ENCODE data around the gene CNTNAP4.

DNA sequence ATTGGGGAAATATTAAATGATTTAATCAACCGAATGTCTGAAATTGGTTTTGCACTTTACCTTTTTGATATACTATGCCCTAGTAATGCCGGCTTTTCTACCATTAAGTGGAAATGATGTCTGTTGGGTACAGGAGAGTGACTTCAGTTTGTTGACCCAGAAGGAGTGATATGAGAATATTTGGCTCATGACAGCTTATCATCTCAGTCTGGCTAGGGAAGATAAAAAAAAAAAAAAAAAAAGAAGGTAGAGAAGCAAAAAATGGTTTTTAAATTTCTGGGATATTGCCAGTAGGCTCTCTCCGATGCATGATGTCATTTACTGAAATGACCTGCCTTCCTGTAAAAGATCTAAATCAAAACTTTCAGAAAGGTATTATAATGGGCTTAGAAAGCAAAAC, 69.0 kb downstream of the CNTNAP4 start:
- no peak for TF ChIP-seq EZH2 (IDR thresholded peaks at IDR 0.05; ENCODE audit: low read length)
- TF ChIP-seq, protein P1, sequence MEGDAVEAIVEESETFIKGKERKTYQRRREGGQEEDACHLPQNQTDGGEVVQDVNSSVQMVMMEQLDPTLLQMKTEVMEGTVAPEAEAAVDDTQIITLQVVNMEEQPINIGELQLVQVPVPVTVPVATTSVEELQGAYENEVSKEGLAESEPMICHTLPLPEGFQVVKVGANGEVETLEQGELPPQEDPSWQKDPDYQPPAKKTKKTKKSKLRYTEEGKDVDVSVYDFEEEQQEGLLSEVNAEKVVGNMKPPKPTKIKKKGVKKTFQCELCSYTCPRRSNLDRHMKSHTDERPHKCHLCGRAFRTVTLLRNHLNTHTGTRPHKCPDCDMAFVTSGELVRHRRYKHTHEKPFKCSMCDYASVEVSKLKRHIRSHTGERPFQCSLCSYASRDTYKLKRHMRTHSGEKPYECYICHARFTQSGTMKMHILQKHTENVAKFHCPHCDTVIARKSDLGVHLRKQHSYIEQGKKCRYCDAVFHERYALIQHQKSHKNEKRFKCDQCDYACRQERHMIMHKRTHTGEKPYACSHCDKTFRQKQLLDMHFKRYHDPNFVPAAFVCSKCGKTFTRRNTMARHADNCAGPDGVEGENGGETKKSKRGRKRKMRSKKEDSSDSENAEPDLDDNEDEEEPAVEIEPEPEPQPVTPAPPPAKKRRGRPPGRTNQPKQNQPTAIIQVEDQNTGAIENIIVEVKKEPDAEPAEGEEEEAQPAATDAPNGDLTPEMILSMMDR (optimal IDR thresholded peaks at IDR 0.05 in 1 of 3, IDR thresholded peaks at IDR 0.05 in 1 of 3, conservative IDR thresholded peaks at IDR 0.05 in 1 of 3; ENCODE audit: extremely low read depth in 1 of 3, insufficient read depth in 2 of 3, low read length in 3 of 3) = no peak

Measured in keratinocyte (primary cell).